ACHN (cell line): ENCODE data around the gene KLK12.
A peak's percentile ranks its signal among the peaks of the same experiment; 100 is the strongest.

Source experiments
- DNase-seq: peaks from one replicate; pipeline ENCODE4 v3.0.0-alpha.2; 2015
- in situ Hi-C: cut with HindIII; loops from 2 replicates; pipeline ENCODE4 v1.10.0; 2017; ENCODE audit warnings: low sequenced_read_pairs, low pct_ligation_motif_present, low pct_unique_long_range_greater_than_20kb

KLK12 gene, protein sequence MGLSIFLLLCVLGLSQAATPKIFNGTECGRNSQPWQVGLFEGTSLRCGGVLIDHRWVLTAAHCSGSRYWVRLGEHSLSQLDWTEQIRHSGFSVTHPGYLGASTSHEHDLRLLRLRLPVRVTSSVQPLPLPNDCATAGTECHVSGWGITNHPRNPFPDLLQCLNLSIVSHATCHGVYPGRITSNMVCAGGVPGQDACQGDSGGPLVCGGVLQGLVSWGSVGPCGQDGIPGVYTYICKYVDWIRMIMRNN

DNA sequence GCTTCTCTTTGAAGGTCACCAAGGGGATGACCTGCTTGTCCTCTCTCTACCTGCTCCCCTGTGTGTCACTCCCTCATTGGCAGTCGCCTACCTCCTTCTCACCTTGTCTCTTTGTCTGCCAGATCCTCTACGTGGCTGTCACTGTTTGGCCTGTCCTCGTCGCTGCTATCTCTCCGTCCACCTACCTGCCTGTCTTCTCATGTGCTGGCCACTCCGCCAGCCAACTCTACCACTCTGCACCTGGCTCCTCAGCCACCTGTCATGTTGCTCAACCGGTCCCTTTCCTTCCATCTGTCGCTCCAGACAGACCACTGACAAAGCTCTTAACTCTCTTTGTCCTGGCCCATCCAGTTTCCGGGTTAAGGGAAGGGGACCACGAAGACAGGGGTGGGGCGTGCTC, at the start of gene KLK12:
Gene KLK12, minus strand, starts transcription at position 299 of the 400 bp plus-strand sequence. CDS start 381 bp downstream, outside the sequence.
- no peak for DNase-seq

DNA sequence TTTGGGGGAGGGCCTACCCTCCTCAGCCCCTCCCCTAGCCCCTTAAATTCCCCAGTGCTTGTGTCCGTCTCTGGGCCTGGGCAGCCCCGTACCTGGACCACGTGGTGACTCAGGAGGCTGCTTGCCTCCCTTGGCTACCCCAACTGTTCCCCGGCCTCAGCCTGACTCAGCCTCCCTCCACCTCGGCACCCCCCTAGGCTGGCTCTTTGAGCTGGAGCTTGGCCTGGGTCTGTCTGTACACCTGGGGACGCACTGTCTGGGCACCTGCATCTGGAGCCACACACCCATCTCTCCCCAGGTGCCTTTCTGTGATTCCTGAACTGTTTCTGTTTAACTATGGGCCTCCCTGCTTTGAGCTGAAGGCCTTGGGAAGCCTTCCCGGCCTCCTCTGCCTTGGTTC, 49.7 kb upstream of the KLK12 start:
- DNase-seq: no peak
- in situ Hi-C loops: no loop called here

More for the DNA sequence above, at the start of gene KLK12:
- in situ Hi-C loops: no loop called here

DNA sequence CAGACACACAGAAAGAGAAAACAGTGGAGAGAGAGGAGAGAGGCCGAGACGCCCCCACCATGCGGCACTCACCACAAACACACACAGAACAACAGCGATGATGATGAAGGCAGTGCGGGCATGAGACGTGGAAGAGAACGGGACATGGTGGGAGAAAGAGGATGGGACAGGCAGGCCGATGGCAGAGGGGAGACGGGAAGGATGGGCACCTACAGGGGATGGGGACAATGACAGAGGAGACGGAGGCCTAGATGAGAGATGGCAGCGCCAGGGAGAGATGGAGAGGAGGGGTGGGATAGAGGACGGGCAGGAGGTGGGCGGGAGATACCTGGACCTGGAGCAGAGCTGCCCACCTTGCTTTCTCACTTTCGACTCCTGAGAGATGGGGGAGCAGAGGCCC, 49.0 kb upstream of the KLK12 start:
- DNase-seq: no peak
- in situ Hi-C loops: no loop called here

DNA sequence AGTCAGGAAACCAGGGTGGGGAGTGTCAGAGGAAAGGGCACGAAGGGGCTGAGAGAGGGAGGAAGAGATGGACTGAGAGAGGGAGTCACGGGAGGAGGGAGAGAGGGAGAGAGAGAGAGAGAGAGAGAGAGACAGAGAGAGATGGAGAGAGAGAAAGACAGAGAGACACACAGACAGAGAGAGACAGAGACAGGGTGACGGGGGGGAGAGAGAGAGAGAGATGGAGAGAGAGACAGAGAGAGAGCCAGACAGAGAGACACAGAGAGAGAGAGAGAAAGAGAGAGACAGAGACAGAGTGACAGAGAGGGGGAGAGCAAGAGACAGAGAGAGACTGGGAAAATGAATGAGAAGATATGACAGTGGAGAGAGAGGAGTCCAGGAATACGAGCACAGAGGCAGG, 48.4 kb upstream of the KLK12 start:
- no peak for DNase-seq
- in situ Hi-C loops: no loop called here

DNA sequence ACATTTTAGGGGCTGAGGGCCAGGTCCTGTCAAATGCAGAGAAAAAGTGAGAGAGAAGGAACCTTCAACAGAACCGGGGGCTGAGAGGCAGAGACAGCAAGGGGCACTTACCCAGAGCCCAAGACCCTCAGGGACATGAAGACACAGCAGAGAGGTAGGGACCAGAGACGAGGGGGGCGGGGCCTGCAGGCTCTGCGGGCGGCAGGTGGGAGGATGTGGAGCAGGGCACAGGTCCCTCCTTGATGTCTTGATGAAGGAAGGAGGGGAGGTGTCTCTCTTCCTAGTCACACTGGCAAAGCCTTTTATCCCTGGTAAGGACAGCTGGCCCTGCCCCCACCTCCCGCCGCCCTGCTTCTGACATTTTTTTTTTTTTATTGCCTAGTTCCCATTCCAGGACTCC, 47.8 kb upstream of the KLK12 start, which contains the start of gene KLK14:
Gene KLK14, minus strand, starts transcription at position 277 of the 400 bp plus-strand sequence. Its CDS starts 273 bp downstream, at position 4.
- in situ Hi-C loops: no loop called here
- no peak for DNase-seq

DNA sequence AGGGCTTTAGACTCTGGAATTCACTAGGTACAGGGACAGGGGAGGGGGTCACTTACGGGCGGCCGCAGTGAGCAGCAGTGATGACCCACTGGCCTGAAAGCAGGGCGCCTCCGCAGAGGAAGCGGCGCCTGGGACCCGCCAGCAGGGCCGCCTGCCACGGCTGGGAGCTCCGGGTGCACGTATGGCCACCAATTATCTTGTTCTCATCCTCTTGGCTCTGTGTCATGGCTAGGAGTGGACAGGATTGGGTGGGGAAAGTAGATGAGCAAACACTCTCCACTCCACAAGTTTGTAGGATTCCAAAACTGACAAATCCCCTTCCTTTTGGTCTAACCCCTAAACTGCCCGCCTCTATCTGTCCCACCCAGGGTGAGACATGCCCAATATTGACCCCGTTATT, 46.7 kb upstream of the KLK12 start:
- in situ Hi-C loops: no loop called here
- DNase-seq: no peak

DNA sequence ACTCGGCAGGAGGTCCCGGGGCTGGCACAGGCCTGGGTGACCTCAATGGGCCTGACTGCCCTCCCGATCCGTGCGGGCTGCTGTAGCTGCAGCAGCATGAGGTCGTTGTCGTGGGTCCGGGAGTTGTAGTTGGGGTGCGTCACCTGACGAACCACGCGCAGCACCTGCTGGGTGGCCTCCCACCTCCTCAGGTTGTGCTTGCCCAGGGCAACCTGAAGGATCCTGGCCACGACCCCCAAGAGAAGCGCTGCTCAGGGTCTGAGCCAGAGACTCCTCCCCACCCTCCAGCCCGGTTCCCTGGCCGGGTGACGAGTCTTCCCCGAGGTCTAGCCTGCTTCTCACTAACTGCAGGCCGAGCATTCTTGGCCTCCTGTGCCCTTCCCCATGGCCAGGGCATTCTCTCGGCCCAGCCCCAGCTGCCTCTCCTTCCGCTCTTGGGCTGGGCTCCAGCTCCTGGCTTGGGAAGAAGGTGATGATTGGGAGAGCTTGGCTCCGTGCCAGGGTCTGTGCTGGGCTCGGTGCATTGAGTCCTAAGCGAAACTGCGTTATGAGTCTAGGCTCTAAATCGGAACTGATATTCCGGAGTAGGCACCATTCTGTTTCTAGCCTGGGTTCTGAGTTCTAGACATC, 44.8 kb upstream of the KLK12 start:
- DNase-seq: no peak
- in situ Hi-C loops: no loop called here

DNA sequence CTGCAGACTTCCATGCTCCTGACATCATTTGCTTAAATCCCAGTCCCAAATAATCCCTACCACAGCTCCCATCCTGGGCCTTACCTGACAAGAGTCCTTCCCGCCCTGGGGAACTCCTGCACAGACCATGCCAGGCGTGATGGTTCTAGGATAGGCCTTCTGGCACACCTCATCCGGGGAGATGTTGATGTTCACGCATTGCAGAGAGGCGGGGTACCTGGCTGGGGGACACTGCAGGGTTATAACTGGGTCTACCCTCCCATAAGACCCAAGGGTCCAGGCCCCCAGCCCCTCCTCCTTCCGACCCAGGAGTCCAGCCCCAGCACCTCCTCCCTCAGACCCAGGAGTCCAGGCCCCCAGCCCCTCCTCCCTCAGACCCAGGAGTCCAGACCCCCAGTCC, 43.9 kb upstream of the KLK12 start:
- in situ Hi-C loops: no loop called here
- no peak for DNase-seq

DNA sequence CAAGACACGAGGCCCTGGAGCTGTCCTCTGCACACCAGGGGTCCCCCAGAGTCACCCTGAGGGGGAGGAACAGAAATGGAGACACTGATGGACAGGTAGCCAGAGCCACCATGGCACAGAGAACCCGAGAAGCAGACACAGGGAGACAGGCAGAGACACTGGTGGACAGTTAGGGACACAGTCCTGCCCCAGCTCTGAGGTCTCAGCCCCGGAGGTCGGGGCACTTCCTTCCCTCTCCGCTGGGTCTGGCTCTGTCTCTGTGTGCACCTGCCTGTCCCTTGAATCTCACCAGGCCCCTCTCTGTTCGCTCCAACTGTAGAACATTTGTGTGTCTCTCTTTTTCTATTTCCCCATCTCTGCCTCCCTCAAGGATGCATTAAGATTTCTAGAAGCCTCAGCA, 43.3 kb upstream of the KLK12 start:
- in situ Hi-C loops: no loop called here

DNA sequence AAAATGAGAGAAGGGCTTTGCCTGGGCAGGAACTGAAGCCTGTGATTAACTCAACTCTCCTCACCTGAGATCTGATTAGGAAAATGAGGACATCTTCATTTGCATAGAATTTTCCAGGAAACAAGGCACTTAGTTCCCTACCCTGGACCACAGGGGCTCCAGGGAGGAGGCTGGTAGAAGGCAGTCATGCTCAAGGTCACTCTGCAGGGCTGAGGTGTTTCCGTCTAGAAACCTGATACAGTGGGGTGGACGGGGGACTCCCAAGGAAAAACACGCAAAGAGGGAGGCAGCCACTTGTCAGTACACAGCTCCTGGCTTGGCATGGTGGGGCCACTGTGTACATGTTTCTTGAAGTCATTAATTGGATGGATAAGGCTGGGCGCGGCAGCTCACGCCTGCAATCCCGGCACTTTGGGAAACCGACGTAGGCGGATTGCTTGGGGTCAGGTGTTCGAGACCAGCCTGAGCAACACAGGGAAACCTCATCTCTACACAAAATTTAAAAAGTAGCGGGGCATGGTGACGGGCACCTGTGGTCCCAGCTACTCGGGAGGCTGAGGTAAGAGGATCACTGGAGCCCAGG, 41.9 kb upstream of the KLK12 start:
- in situ Hi-C loops: no loop called here
- DNase-seq: no peak

More for the DNA sequence above, 43.3 kb upstream of the KLK12 start:
- no peak for DNase-seq

DNA sequence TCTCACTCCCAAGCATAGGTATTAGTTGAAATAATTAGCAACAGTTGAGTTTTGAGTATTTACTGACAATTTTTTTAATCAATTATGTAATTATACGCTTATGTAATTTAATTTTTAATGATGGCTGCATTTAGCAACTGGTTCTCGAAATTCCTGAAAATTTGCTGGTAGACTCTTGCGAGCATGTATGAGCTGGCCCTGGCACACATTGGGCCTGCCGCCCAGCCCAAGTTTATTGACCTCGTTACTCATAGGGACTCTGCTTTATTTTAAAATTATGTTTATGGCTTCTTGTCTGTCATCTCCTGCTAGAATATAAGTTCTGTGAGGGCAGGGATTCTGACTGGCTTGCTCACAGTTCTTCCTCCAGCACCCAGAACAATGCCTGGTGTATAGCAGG, 41.2 kb upstream of the KLK12 start:
- no peak for DNase-seq
- in situ Hi-C loops: no loop called here

DNA sequence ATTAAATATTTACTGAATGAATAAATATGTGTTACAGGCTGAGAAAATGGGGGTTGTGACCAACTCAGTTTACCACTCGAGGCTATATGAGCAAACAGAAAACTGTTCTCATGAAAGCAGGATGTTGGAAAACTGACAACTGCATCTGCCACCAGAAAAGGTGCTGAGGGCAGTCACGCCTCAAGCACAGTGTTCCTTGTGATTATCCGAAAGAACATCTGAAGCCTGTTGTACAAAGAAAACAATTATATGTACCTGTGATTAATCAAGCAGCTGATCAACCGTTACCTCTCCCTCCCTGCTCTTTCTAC, 36.2 kb upstream of the KLK12 start:
- in situ Hi-C loops: no loop called here
- DNase-seq: no peak

DNA sequence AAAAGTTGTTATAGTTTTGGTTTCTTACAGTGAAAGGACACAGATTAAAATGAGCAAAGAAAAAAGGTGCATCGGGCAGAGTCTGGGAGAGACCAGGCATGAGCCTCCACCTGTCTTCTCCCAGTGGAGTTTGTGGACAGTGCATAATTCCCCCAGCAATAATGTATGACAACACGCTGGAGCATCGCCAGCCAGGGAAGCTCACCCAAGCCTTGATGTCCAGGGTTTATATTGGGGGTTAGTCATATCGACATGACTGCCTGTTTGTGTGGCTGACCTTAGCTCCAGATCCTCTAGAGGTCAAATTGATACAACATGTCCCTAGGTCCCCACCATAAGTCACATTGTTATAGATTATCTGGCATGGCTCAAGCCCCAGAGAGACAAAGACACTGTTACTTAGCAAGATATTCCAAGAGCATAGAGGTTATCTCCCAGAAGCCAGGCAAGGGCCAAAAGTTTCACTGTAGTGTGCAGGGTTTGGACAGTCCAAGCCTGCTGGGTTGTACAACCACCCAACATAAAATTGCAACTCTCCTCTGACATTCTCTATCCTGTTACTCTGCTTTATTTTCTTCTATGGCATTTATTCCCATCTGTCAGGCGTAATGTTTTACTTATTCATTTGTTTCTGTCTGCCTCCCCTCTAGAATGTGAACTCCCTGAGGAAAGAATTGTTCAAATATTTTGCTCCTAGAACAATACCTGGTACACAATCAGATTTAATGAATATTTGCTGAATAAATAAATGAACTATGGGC, 35.7 kb upstream of the KLK12 start:
- in situ Hi-C loops: no loop called here
- no peak for DNase-seq

DNA sequence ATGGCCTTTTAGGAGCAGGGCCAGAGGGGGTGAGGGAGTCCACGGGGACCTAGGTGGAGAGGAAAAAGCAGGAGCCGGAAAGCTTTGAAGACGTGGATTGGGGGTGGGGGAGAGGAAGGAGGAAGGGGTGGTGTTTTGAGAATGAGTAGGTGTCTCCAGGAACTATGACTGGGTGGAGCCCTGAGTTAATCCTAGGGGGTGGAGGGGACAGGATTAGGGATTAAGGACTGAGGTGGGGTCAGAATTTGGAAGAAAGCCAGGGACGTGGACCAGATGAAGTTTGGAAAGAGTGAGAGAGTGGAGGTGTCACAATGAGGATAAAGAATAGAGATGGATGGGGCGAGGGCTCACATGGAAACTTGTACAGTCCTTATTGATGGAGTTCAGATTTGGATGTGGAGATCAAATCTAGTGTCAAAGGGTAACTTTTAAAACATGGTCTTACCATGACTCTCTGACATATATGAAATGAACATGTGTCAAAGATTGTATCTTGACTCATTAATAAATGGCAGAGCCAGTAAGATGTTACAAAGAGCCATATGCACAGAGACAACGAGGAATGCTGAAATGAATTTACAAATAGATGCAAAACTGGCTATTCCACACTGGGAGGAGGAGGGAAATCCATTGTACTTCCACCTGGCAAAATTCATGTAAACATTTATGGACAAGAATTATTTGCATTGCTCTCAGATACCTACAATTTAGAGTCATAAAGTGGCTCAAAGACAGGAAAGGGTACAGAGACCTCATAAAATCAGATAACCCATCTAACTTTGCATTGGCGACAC, 31.8 kb upstream of the KLK12 start:
- in situ Hi-C loops: no loop called here
- DNase-seq: no peak

DNA sequence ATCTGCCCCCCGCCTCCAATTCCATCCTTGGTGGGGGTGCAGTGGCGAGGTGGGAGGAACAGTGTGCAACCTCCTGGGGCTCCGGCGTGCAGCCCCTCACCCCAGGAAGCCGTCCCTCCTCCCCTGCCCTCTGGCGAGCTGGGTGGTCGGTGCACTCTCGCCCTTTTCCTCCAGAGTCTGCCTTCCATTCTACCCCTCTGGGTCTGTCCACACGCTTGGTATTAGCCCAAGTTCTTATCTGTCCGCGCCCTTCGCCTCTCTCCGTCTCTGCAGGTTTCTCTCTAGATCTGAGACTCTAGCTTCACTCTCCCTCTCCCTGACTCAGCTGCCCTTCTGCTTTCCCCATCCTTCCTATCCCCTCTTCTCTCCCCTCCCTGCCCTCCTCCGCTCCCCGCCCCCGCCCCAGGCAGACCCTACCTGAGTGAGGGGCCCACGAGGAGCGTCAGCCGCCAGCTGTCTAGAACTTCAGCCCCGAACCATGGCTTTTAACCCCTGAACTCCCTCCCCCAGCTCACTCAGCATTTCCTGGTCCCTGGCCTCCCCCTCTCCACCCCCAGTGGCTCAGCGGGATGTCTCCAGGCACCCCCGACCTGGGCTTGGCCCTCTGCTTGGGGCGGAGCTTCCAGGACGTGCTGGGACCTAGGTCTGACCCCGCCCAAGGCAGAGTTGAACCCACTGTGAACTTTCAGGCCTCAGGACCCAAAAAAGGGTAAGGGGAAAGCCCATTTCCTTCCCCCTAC, 30.6 kb upstream of the KLK12 start:
- no peak for DNase-seq
- in situ Hi-C loops: no loop called here

DNA sequence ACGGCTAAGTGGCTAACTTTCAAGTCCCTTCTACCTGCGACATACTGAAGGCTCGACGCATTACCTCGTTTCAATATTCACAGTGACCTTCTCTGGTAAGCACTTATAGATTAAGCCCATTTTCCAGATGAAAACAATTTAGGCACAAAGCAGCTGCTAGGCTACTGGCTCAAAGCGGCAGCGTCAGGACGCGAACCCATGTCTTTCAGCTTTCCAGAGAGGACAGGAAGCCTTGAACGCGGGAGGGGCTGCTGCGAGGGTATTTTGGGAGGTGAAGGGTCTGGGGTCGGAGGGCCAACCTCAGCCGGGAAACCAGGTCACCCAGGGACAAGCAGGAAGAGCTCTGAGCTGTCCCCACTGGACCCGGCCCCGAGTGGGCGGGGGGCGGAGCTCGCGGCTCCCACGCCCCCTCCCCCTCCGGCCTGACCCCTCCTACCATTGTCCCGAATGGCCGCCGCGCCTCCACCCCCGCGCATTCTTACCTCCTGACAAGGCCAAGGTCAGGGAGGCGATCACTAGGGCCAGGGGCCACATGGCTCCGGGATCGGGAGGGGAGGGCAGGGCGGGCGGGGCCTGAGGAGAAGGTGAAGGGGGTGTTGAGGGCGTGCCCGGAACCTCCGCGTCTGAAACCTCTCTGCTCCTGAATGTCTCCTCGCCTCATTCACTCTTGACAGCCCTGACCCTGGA, 29.9 kb upstream of the KLK12 start, which contains the start of gene KLK13:
Gene KLK13, minus strand, starts transcription at position 559 of the 687 bp plus-strand sequence. Its CDS starts 25 bp downstream, at position 534.
- DNase-seq: peak; percentile 1
- in situ Hi-C loops: no loop called here

DNA sequence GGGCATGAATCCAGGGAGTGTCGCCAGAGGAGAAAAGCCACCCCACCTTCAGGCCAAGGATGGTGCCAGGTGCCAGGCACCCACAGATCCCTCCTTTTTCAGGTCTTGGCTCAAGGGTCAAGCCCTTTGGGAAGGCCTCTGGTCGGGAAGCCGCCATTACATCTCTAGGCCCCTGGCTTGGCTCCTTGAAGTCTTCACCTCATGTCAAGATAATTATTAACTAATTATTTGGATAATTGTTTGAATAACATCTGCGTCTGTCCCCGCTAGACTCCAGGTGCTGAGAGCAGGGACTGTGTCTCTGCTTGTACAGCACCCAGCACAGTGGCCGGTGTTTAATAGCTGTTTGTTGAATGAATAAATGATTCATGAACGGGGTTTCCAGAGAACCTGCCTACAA, 28.9 kb upstream of the KLK12 start:
- in situ Hi-C loops: no loop called here
- no peak for DNase-seq
